GM21390 (cell line): ENCODE data around the gene PPP3CA.

Experiments
- ATAC-seq: cut with Tn5 transposase; IDR thresholded peaks from one replicate; pipeline ENCODE4 v1.9.1; 2021; ENCODE audit not compliant: unreplicated experiment

Gene PPP3CA

DNA sequence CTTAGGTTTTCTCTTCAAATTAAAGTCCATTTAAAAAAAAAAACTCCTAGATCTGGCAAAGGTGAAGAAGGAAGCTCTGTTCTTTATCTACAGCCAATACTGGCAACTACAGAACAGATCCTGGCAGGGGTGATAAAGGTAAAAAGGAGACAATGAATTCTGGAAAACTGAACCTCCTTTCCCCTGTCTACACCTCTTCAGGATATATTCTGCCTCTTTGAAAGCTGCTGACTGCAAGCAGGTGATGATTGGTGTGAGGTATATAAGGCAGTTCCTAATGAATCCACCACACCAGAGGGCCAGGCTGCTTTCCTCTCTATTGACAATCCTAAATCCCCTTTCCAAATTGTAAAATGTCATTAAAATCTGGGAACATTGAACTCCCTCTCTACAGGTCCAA lies 370.1 kb downstream of the PPP3CA start:
- no peak for ATAC-seq
